CD4-positive, alpha-beta T cell treated with Interleukin-2 at 100 ng/mL for 4 hours (primary cell): Measurements from ENCODE around the gene FEV.

Experiments used
- DNase-seq: peaks from one replicate; pipeline ENCODE4 v3.0.0-alpha.2; 2020; ENCODE audit warnings: low spot score

Gene FEV

DNA sequence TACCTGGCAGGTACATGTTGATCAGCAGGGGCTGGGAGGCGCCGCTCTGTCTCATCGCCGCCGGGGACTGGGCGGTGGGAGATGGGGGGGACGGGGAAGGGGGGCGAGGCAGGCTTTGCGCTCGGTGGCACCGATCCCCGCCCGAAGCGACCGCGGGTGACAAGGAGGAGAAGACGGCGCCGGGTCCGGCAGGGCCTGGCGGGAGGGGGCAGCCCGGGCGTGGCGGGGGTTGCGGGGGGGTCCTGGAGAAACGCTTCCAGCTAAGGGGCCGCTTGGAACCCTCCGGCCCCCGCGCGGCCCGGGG is at the start of gene FEV:
TSS of gene FEV (minus strand) at position 164 of the 304 bp plus-strand sequence. CDS start at position 55, 109 bp downstream.
- no peak for DNase-seq

DNA sequence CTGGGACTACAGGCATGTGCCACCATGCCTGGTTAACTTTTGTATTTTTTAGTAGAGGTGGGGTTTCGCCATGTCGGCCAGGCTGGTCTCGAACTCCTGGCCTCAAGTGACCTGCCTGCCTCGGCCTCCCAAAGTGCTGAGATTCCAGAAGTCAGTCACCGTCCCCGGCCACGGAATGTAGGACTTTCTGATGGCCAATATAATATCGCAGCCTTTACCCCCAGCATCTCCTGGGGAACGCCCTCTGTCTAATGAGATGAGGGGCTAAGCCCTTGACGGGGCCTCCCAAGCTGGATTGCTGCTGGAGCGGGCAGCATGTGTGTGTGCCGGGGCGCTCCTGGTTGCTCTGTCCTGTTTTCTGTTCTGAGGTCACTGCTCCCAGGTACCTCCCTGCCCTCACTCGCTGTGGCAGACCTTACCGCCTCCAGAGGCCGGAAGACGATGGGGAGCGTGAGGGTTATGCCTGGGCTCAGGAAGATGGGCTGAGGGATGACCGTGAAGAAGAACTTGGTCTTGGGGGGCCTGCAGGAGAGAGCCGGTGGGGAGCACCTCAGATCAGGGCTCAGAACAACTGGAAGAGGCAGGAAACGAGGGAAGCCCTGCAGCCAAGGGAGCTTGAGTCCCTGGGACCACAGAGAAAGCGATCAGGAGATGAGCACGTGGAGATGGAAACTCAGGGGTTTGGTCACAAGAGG is 47.2 kb upstream of the FEV start:
- DNase-seq, result no peak

DNA sequence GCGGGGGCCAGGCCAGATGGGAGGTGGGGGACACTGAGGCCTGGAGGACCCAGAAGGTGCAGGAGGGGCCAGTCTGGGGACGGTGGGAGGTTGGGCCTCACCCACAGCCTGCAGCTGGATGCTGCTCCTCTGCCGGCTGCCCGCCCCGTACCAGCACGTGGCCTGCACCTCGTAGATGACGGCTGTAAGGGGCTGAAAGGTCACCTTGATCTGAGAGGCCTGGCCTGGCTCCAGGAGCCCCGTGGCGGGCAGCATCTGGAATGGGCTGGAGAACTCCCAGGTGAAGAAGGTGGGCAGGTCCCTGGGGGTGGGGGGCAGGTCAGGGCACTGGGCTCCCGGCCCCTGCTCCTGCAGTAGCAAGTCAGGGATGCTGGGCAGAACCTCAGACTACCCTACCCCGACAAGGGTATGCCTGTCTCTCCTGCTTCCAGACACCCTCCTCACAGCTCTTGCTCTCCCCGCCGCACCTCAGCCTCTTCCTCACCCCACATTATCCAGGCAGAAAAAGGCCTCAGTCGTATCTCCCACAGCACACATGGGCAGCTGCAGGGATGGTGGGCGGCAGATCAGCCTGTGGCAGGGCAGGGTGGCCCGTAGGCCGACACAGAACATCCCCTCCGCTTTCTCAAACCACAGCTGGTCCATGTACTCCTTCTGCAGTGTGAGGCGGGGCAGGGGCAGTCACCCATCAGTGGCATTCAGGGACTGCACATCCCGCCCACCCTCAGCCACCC is 46.2 kb upstream of the FEV start:
- no peak for DNase-seq

DNA sequence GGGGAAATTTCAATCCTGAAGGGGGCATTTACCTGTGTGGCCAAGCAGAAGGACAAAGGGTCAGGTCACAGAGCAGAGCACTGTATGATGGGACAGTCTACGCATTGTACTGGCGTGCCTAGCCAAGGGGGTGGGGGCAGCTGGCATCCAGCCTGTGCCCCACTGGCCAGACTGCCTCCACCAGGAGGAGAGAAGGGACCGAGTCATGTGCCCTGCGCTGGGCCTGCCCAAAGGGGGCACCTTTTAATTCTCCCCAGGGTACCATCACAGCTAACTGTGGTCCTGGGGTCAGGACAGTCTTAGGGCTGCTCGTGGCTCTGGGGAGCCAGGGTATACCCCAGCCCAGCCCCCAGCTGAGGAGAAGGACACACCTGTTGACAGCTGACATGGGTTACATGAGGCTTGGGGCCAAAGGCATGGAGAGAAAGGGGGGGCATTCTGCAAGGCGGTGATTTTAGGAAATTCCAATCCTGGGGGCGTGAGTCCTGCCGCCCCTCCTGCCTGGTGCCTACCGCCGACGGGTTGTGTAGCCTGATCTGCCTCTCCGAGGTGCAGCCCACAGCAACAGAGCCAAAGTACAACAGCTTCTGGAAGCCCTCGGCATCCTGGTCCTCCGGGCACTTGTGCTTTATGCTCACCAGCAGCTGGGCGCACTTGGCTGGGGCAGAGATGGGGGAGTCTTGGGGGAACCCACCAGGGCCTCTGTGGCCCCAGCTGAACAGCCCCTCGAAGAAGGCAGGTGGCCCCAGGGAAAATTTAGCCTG is 45.4 kb upstream of the FEV start:
- DNase-seq, result no peak

DNA sequence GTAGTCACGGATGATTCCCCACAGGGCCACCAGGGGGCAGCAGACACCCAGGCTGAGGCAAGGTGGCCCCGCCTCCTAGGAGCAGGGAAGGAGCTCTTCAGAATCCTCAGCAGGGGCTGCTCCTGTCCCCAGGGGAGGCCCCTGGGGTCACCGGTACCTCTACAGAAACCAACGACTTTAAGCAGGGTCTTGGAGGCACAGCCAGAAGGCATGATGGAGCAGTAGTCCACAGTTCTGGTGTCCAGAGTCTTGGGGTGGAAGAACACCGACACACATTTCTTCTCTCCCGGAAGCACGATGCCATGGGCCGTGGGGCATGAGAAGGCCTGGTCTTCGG is 44.8 kb upstream of the FEV start:
- DNase-seq, result peak; percentile 76

DNA sequence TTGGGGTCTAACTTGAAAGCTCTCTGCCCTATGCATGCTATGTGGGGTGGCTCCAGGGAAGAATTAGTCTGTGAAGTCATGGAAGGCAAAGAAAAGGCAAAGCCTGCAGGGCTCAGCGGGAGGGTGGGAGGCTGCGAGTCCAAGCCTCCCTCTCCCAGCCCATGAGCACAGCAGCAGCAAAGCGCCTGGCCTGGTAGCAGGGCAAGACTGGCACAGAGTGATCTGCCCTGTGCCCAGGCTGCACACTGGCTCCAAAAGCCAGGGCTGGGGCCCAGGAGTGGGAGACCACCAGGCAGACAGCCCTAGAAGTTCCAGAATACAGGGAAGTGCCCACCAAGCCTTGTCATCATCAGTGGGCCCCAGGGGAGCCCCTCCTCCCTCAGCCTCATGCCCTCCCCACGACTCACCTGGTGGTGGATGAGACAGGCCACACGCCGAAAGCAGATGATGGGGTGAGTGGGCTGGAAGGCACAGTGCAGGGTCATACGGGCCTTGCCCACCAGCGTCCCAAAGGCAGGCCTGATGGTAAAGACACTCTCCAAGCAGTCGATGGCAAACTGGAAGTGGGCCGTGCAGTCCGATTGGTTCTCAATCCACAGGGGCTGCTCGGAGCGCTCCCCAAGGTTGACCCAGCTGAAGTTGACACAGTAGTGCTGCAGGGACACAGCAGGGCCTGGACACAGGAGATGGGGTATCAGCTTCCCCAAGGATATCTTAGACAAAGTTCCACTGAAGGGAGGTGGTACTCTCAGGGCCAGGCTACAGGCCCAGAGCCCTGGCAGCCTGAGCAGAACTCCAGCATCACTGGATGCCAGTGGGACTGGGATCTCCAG is 44.2 kb upstream of the FEV start:
- DNase-seq, result no peak

DNA sequence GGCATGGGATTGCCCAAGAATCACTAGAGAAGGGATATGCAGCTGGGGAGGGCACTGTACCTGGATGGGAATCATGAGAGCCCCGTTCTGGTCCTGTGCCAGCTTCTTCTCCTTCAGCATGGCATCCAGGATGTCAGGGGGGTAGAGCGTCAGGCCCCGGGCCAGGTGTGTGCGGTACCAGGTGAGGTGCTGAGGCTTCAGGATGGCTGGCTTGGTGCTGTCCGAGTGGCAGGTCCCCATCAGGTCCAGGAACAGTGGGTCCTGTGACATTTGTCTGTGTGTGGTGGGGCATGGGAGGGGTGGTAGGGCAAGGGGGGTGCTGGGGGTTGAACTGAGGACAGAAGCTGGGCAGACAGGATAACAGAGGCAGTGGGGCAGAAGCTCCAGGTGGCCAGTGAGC is 43.2 kb upstream of the FEV start:
- DNase-seq, result no peak

DNA sequence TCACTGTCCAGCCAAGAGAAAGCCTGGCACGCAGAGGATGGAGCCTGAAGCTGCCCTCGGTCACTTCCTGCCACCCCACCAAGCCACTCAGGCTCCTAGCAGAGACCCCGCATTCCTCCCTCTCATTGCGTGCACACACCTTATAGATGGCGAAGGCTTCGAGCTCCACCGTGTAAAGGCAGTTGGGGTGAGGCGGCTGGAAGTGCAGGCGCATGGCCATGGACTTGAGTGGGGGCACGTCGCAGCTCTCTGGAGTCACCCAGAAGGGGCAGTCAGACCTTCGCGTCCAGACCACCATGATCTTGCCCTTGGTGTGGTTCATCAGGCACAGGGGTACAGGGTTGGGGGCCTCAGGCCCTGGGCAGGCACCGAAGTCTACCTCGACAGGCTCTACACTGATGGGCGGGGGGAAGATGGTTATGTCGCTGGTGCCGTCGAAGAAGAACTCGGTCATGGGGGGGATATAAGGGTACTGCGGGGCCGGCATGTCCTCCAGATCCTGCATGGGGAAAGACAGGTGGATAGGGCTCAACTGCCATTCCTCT is 42.6 kb upstream of the FEV start:
- DNase-seq, result no peak

DNA sequence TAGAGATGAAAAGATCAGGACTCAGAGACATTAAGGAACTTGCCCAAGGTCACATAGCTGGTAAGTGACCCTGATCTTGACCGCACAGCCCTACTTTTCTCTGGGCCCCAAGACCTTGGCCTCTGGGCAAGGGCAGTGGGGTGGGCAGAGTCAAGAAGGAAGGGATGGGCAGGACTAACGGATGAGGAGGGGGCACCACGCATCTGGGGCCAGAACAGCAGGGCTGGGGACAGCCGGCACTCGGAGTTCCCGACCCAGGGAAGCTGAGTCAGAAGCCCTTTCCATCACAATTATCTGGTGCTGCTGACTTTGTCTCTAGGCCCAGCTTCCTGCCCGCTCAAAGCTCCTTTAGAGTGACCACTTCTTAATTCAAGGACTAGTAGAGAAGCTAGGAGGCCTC is 42.0 kb upstream of the FEV start:
- DNase-seq, result no peak

DNA sequence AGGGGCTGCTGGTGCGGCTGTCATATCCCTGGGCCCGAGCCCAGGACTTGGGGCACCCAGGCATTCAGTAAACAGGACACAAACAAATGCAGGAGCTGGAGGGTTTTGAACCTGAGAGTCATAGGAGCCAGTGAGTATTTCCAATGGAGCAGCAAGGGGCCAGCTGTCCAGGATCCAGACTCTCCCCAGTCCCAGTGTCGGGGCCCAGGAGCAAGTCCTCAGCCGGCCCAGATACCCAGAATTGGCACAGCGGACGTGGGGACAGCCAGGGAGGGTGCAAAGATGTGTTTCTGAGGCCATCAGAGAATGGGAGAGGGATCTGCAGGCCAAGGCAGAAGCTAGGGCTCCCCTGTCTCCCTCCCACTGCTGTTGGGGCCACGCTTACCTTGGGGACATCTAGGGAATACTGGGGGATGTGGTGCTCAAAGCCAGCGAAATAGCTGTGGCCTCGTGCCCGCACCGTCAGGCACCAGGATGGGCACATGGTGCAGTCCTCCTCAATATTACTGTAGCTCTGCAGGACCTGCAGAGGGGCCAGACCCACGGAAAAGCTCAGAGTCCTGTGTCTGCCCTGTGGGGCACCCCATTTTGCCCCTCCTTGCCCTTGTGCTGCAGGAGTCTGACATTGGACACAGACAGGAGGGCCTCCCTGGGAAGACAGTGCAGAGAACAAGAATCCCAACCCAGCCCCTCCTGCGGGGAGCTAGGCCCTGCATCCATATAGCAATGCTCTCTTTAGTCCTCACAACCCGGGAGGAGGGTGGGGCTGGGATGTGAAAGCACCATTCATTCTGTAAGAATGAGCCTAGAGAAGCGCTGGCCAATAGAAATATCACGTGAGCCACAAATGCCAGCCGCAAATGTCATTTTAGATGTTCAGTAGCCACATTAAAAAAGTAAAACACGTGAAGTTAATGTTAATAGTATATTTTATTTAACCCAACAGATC is 40.9 kb upstream of the FEV start:
- DNase-seq, result no peak

DNA sequence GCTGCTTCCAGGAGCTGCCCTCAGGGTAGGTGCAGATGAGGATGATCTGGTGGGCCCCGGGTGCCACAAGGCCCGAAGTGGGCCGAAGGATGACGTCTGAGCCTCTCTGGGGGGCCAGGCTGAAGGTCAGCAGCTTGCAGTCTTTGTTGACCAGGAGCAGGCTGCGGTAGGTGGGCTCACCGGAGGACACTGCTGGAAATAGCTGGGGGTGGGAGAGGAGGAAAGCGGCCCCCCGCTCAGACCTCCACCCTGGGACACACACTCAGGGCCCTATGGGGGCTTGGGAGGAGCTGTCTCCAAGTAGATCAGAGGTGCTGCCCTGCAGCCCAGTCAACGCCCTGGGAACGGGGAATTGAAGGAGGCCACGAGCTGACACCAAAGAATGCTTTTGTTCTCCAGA is 39.1 kb upstream of the FEV start:
- no peak for DNase-seq

DNA sequence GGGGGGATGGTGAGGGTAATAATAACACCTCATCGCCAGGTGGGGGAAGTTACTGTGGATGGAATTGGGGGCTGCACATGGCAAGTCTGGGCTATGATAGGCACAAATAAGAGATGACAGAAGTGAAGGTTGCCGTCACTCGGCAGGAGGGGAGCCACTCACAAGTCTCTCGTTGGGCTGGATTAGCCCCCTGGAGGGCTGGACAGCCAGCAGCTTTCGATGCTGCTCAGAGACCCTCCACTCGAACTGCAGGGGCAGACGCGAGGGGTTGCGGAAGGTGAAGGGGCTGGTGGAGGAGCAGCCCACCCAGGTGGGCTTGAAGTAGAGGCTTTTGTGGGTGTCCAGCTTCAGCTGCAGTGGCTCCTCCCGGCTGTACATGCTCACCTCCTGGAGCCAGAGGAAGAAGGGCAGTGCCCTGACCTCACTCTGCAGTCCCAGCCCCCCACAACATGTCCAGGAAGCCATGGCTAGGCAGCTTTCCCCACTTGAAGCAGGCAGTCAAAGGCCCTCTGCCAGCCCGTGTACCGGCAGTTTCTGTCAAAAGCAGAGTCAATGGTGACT is 38.1 kb upstream of the FEV start:
- DNase-seq, result no peak

DNA sequence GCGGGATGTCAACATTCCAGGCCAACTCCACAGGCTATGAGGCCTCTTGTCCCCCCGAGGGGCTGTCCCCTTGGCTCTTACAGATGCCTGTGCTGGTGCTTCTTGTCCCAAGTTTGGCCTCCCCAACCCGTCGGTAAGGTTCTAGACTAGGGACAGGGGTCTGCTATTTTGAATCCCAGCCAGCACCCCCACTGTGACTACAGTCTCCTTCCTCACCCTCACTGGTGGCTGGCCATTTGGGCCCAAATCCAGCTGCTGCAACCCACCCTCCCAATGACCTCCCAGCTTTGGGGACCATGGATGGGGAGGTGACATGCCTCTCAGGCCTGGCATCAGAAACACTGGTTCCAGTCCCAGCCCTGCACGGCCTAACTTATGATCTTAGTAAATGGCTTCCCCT is 37.6 kb upstream of the FEV start:
- DNase-seq, result no peak

DNA sequence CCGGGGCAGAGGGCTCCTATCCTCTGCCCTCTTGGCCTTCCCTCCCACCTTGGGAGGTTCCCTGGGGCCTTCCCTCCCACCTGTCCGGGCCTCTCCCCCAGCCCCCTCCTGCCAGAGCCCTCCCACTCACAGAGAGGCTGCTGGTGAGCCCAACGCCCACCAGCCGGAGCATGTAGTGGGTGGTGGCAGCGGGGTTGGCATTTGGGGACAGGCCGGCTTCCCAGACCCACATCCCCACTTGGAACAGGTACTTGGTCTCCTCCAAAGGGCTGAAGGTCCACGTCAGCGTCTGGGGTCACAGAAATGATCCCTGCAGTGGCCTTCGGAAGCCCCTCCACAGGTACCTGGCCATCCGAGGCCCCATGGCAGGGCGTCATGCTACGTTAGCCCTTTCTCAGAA is 37.1 kb upstream of the FEV start:
- DNase-seq, result no peak

DNA sequence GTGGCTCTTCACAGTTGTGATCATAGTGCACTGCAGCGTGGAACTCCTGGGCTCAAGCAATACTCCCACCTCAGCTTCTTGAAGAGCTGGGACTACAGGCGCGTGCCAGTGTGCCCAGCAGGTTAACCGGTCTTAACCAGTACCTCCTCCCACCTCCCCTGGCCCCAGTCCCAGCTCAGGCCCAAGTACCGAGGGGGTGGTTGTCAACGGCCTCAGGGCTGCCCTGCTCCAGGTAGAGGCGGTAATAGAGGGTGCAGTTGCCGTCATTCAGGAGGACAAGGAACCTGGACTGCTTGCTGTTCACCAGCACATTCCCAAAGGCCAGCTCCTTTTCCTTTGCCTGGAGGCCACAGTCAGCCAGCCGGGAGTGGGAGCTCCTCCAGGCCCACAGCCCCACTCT is 36.6 kb upstream of the FEV start:
- no peak for DNase-seq

DNA sequence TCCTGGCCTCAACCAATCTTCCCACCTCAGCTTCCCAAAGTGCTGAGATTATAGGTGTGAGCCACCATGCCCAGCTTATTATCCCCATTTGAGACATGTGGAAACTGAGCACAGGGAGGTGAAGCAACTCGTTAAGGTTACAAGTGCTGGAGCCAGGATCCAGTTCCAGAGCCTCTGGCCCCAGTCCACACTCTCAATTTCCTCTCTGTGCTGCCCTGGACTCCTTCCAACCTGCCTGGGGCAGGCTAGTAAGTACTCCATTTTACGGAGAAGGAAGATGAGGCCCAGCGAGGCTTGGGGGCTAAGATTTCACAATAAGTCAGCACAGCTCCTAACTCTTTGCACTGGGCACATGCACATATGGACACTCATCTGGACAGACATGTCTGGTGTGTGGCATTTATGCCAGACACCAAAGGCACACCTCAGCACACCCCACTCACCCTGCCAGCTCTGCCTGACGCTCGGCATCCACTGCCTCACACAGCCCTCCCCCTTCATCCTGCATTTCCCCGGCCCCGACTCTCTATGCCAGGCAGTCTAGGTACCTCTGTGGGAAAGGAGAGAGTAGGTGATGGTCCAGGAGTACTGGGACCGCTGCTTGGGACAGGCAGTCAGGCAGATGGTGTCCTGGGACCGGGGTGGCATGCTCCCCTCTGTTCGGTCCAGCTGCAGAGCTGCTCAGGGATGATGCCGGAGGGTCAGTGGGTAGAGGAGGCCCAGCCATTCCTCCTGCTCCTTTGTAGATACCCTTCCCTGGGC is 35.8 kb upstream of the FEV start:
- no peak for DNase-seq

DNA sequence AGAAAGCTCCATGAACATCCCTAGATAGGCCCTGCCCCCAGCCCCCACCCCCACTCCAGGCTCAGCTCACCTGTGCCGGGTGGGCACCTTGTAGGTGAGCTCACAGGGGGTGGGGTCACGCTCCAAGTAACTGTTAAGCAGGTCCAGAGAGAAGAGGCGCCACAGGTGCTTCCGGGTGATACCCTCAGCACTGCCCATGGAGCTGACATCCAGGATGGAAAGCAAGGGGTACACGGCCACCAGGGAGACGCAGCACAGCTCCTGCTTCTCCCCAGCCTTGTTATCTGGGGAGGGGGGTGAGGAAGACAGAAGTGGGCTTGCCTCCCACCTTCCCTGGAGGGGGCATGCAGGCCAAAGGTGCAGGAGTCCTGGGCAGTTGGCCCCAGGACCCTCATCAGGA is 34.5 kb upstream of the FEV start:
- no peak for DNase-seq

DNA sequence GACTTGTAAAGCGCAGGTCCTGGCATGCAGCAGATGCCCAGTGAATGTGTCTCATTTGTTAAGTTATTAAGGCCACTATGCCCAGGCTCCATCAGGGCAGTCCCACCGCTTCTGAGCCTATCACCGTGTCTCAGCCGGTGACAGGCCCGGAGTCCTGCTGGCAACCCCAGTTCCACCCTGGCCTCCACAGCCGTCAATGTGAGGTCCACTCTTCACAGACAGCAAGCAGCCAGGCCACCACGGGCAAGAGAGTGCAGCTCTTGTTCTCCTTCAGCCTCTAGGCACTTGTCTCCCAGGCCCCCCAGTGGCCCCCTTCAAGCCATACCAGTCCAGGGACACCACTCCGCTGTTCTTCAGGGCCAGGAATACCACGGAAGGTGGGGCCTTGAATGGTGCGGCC is 33.7 kb upstream of the FEV start:
- DNase-seq, result no peak

DNA sequence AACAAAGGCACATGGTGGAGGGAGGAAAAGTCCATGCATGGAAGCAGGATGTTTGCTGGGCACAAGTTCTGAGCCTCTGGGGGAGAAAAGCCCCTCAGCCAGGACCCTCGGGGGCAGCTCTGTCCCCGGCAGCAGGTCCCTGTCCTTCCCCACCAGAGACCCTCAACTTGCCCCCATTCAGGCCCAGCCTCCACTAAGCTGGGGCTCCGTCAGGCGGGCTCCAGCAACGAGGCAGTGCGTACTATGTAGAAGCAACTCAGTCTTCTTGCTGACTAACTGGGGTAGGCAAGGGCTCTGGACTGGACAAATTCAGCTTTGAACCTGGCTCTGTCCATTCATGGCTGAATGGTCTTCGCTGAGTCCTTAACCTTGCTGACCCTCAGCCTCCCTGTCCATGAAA is 33.3 kb upstream of the FEV start:
- no peak for DNase-seq
